Hippocampal formation (tissue), 2 donors: ENCODE data around the gene TTLL11.
"Not testable (repeated sequence)": the region's sequence is repeated elsewhere in the genome, so short reads cannot be mapped to it uniquely, and the experiment has no call there.

ENCODE experiments used
- DNase-seq, 2 donors: peaks; one replicate each; lab custom pipeline; 2025; lab: John Stamatoyannopoulos, UW

Gene TTLL11

GRCh38 chr9:122084026-122084675 lies 9.0 kb downstream of the TTLL11 start:
- DNase-seq, result no peak

- no peak for DNase-seq
Measured at GRCh38 chr9:122080986-122081385, 12.1 kb downstream of the TTLL11 start.

DNA sequence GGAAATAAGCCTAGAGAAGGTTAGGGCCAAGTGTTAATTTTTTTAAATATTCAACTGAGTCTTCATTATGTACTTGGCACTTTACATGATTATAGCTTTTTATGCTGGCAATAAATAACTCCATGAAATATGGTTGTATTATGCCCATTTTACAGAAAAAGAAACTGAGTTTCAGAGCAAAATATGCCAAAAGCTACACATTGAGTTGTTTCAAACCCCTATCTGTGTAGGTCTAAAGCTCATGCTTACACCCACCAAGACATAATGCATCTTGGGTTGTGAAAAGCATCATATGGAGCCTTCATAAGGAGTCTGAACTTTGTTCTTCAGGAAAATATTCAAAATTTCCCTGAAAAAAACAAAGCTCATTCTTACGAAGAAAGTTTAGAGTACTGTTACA lies 14.6 kb downstream of the TTLL11 start:
- no peak for DNase-seq

DNA sequence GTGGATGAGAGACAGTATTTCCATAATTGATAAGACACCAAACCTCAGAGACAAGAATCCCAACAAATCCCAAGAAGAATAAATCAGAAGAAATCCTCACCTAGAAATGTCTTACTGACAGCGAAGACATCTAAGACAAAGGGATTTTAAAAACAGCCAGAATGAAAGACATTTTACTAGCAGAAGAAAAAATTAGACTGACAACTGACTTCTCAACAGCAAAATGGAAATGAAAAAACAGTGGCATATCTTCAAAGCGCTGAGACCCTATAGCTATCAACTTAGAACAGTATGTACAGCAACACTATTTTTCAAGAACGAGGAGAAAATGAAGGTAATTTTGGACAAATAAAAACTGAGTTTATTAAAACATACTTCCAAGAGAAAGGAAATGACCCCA lies 16.3 kb downstream of the TTLL11 start:
- no peak for DNase-seq

- no peak for DNase-seq
Measured at GRCh38 chr9:122076117-122076516, 17.0 kb downstream of the TTLL11 start.

GRCh38 chr9:122075135-122076030 lies 17.7 kb downstream of the TTLL11 start:
- DNase-seq, result no peak

DNA sequence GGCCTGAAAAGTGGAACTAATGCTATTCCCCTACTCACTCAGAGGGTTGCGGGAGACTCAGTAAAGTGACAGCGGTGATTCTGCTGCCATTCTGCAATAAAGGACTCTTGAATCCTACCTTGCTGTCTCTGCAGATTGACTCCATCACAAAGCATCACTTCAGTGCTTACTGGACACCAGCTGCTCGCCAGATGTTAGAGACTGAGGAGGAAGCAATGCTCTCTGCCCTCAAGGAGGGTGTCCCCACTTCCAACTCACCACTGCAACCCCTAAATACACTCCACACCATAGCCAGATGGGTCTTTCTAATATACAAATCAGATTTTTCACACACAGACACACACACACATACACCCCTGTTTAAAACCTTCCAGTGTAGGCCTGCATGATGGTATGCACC lies 21.4 kb downstream of the TTLL11 start:
- no peak for DNase-seq

- no peak for DNase-seq
Measured at GRCh38 chr9:122070728-122071515, 22.2 kb downstream of the TTLL11 start.

GRCh38 chr9:122066680-122067079 lies 26.4 kb downstream of the TTLL11 start:
- not testable (repeated sequence) for DNase-seq

DNA sequence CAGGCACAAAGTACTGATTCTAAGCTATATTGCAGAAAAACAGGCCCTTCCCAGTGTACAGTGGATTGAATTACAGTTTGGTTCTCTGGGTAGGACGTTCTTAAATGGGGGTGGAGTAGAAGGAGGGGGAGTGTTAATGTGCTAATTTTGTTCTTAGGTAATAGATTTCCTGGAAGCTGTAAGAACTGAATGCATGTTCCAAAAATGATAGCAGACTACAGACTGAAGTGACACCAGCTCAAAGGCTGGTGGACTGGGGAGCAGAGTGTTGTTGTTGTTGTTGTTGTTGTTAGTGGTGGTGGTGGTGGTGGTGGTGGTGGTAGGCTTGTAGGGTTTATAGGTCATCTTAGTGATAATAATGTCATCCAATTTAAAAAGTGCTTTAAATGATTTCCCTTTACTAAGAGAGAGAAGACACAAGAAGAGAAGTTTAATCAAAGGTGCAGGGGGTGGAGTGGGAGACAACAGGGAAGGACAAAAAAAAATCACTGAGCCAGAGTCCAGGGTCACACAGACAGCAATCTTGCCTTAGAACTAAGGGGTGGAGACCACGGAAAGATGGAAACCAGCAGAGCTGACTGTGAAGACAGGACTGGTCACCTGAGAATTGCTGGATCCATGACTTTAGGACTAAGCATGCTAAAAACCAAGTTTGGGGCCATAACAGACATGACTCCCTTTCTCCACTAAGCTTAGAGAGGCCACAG lies 27.0 kb downstream of the TTLL11 start:
- DNase-seq, result no peak

DNA sequence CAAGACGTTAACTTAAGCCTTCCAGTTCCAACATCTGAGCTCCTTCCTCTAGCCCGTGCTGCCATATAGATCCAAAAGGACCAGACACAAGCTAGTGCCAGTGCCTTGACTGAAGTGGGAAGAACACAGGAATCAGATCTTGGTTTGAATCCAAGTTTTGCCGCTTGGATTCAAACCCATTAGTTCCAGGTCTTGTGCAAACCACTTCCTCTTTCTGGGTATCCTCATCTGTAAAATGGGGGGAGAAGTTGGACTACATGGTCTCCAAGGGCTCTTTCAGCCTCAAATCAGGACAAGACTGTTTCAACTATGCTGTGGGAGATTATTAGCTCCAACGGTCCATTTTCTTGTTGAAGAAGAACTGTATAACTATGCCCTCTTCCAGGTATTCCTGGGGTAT lies 32.6 kb downstream of the TTLL11 start:
- DNase-seq, result no peak

DNA sequence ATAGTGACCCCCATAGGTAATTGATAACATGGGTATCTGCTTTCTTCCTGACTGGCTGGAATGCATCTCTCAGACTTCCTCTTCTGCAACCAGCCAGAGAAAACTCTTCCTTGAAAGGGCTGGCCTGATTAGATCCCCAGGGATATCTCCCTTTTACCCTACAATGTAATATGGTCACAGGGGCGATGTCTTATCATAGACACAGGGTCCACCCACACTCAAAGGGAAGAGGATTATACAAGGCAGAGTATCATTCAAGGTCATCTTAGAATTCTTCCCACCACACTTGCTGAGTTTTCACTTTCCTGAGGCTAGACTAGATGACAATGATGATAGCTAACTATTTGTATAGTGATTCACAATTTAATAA lies 33.2 kb downstream of the TTLL11 start:
- DNase-seq, result no peak

- DNase-seq, result no peak
Measured at GRCh38 chr9:122059214-122059954, 33.7 kb downstream of the TTLL11 start.

GRCh38 chr9:122058709-122059108 lies 34.4 kb downstream of the TTLL11 start:
- DNase-seq, result no peak

DNA sequence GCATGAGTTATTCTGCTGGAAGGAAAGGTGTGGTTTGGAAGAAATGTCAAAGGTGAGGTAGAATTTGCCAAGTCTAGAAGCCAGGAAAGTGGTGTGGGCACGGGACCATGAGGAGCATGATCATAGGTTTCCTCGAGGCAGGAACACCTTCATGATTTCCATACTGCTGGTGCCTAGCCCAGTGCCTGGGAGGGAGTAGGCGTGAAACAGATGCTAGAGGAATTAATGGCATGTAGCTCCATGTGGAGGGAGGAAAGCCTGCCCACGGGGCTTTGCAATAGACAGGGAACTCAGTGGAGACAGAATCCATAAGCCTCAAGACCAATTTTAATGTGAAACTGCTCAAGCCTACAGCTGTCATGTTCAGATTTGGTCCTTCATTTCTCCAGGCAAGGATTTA lies 35.1 kb downstream of the TTLL11 start:
- DNase-seq, result peak in 1 of 2 donors; percentile 39

DNA sequence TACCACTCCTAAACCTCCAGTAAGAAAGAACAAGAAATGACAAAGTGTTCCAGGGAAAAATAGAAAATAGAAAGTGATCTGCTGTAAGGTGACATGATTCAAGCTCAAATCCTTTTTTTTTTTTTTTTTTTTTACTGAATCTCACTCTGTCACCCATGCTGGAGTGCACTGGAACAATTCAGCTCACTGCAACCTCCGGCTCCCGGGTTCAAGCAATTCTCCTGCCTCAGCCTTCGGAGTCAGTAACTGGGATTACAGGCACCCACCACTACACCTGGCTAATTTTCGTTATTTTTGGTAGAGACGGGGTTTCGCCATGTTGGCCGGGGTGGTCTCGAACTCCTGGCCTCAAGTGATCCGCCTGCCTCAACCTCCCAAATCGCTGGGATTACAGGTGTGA lies 35.9 kb downstream of the TTLL11 start:
- DNase-seq, result no peak

DNA sequence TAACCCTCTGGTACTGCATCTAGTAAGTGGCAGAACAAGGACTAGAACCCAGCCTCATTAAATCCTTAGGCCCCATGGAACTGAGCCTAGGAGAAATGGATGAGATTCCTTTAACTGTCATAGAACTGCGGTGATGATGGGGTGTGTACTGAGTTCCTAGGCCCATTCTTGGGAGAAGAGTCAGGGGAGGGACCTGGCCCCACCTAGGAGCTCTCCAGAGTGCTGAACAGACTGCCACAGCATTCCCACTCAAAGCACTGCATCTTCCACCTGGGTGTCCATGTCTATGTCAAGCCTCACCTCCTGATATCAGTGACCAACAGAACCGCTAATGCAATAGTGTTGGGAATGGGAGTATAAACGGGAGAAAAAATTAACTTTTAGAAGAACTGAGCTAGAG lies 36.6 kb downstream of the TTLL11 start:
- no peak for DNase-seq

DNA sequence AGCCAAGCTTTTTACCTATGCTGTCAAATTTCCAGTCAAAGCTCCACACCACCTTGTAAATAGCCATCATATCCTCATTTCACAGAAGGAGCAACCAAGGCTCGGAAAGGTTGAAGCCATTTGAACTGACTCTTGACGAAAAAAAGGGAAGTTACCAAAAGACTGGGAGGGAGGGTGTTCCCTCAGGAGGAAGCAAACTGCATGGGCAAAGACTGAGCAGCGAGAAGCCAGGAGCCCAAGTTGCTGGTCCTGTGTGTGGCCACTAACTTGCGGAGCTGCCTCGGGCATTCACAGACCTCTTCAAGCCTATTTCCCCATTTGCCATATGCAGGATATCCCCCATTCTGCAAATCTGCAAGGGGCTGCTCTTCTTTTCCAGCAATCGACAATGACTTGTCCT lies 37.4 kb downstream of the TTLL11 start:
- DNase-seq, result no peak

DNA sequence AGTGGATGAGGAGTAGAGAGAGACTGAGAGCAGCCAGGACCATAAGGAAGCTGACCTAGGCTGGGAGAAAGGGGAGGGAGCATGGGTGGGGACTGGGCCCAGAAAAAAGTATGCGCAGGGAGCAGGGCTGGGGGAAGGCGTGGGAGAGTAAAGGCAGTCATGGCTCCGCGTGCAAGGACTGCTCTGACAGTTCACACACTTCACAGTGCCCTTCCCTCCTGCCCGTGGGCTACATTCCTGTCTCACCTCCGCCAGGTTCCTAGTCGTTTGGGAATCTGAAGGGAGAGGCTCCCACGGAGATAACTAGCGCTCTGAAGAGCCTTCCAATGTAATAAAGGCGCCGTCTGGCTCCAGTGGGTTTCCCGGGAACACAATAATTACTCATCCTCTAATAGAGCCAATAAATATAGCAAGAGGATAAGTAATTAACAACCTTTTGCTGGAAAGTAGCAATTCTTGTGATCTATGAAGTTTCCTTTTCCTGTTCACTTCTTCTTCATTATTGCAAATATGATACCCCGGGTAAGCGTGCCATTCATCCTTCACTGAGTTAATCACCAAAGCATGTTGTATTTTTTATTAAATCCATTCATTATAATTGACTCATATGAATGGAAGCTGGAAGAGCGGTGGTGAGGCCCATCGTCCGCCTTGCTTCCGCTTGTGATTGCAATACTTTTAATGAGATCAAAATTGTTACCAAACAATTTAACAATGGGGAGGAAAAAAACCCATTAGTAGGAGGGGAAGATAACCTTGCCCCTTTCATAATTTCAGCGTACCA lies 39.3 kb downstream of the TTLL11 start:
- DNase-seq, result no peak

DNA sequence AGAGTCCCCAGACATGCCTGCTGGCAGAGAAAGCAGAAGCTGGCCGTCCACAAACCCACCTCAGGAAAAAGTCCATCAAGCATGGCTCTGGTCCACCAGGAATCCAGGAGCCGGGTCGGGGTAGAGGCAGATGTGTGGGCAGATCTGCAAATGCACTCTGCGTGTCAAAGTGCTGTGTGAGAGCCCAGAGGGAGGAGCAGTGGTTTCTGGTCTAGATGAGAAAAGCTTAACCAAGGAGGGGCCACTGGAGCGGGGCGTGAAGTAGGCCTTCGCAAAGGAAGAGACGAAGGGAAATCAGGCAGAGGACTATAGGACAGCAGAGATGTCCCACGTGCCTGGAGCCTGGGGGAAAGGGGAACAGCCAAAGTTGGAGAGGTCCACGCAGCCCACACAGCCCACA lies 40.0 kb downstream of the TTLL11 start:
- no peak for DNase-seq
